Neural progenitor cell (in vitro differentiated cells): ENCODE data around the gene ETFDH. TPM values are rescaled to one million over a fixed set of nuclear protein-coding genes. Genes with fewer than 3 reads are reported as not detected.

ENCODE experiments used
- DNase-seq: peaks from one replicate; pipeline ENCODE4 v3.0.0-alpha.2; 2016; ENCODE audit warnings: low spot score
- H2AFZ ChIP-seq: fragments of 200-600 bp; sonication (generic); replicated peaks from 2 replicates; pipeline ENCODE4 v1.6.1; 2016; ENCODE audit warnings: antibody characterized with exemption
- H3F3A ChIP-seq: fragments of 200-600 bp; sonication (generic); 2 replicates; pipeline ENCODE4 v1.6.1; 2016; ENCODE audit warnings: antibody characterized with exemption, low read depth
- H3K27ac ChIP-seq: fragments of 200-600 bp; sonication (generic); 2 replicates; pipeline ENCODE4 v1.5.1; 2016; ENCODE audit warnings: mild to moderate bottlenecking
- H3K27me3 ChIP-seq: fragments of 200-600 bp; sonication (generic); 2 replicates; pipeline ENCODE4 v1.6.1; 2016; ENCODE audit warnings: mild to moderate bottlenecking, moderate library complexity
- H3K36me3 ChIP-seq: fragments of 200-600 bp; sonication (generic); 2 replicates; pipeline ENCODE4 v1.5.1; 2016
- H3K4me1 ChIP-seq: fragments of 200-600 bp; sonication (generic); 2 replicates; pipeline ENCODE4 v1.6.1; 2016; ENCODE audit warnings: mixed run types
- H3K4me2 ChIP-seq: fragments of 200-600 bp; sonication (generic); 2 replicates; pipeline ENCODE4 v1.6.1; 2016
- H3K4me3 ChIP-seq: fragments of 200-600 bp; sonication (generic); 2 replicates; pipeline ENCODE4 v1.5.1; 2016
- H3K79me2 ChIP-seq: fragments of 200-600 bp; sonication (generic); 2 replicates; pipeline ENCODE4 v1.6.1; 2016; ENCODE audit warnings: low read depth
- H3K9ac ChIP-seq: fragments of 200-600 bp; sonication (generic); 2 replicates; pipeline ENCODE4 v1.6.1; 2016
- H3K9me3 ChIP-seq: fragments of 200-600 bp; sonication (generic); 2 replicates; pipeline ENCODE4 v1.5.1; 2016; ENCODE audit warnings: low read depth
- H4K20me1 ChIP-seq: fragments of 200-600 bp; sonication (generic); 2 replicates; pipeline ENCODE4 v1.6.1; 2016; ENCODE audit warnings: low read depth
- H3K27ac Mint-ChIP-seq: 3 replicates; pipeline ENCODE4 v1.8.0; 2021; ENCODE audit warnings: mixed read lengths
- H3K27me3 Mint-ChIP-seq: 2 replicates; pipeline ENCODE4 v1.8.0; 2022; ENCODE audit warnings: low read depth, mild to moderate bottlenecking, inconsistent platforms, moderate library complexity, mixed read lengths; ENCODE audit not compliant: insufficient read depth
- H3K36me3 Mint-ChIP-seq: 3 replicates; pipeline ENCODE4 v1.8.0; 2021; ENCODE audit warnings: mixed read lengths
- H3K4me1 Mint-ChIP-seq: 3 replicates; pipeline ENCODE4 v1.8.0; 2021; ENCODE audit warnings: mixed read lengths
- H3K4me3 Mint-ChIP-seq: 3 replicates; pipeline ENCODE4 v1.8.0; 2021; ENCODE audit warnings: mild to moderate bottlenecking, moderate library complexity, mixed read lengths
- H3K9me3 Mint-ChIP-seq: 3 replicates; pipeline ENCODE4 v1.8.0; 2020; ENCODE audit warnings: mixed read lengths
- CTCF ChIP-seq: fragments of 200-600 bp; sonication (generic); IDR thresholded peaks from 2 replicates; pipeline ENCODE4 v1.5.1; 2017; ENCODE audit warnings: antibody characterized with exemption, mild to moderate bottlenecking
- EZH2 ChIP-seq: fragments of 200-600 bp; sonication (generic); IDR thresholded peaks from 2 replicates; pipeline ENCODE4 v1.6.1; 2017; ENCODE audit warnings: antibody characterized with exemption, mild to moderate bottlenecking, moderate library complexity
- EZH2phosphoT487 ChIP-seq: fragments of 200-600 bp; sonication (generic); IDR thresholded peaks from 2 replicates; pipeline ENCODE4 v1.6.1; 2017; ENCODE audit warnings: antibody characterized with exemption
- total RNA-seq: library from RNA; depleted of rRNA; stranded (reverse); fragments of >200 nt; gene quantifications from 2 replicates; pipeline ENCODE4 v1.2.3, GENCODE V29; 2015; ENCODE audit warnings: low replicate concordance

Gene ETFDH
- total RNA-seq, 1 donor from 2014 or later, result 16.8 TPM

GRCh38 chr4:158673633-158674032 lies 1.5 kb downstream of the ETFDH start:
- no peak overlapping the region for H3K9ac ChIP-seq
- H3K4me3 ChIP-seq, result no peak overlapping the region
- H3K79me2 ChIP-seq, result peaks cover 30% of the 10 kb centered on the region
- H3K27ac Mint-ChIP-seq, result no peak overlapping the region
- no peaks in the 10 kb centered on the region for H3K27me3 ChIP-seq
- no peak for DNase-seq
- H3F3A ChIP-seq, result peaks cover 25% of the 10 kb centered on the region
- peaks cover 7% of the 10 kb centered on the region for H3K4me1 ChIP-seq
- peaks cover 14% of the 10 kb centered on the region for H3K4me1 Mint-ChIP-seq
- no peak overlapping the region for H3K27ac ChIP-seq
- TF ChIP-seq EZH2, result no peak
- no peak for TF ChIP-seq EZH2phosphoT487
- TF ChIP-seq CTCF, result no peak
- H3K9me3 ChIP-seq, result no peaks in the 10 kb centered on the region
- H2AFZ ChIP-seq, result no peak overlapping the region
- H3K27me3 Mint-ChIP-seq, result peaks cover 6% of the 10 kb centered on the region
- no peak overlapping the region for H3K4me2 ChIP-seq
- peaks cover 18% of the 10 kb centered on the region for H4K20me1 ChIP-seq
- H3K36me3 Mint-ChIP-seq, result peaks cover 3% of the 10 kb centered on the region
- H3K36me3 ChIP-seq, result no peaks in the 10 kb centered on the region
- H3K4me3 Mint-ChIP-seq, result no peak overlapping the region
- no peaks in the 10 kb centered on the region for H3K9me3 Mint-ChIP-seq

- no peaks in the 10 kb centered on the region for H3K36me3 Mint-ChIP-seq
- Histone ChIP-seq H3F3A (peaks cover 13% of the 10 kb centered on the region), H3K9me3 (no peaks in the 10 kb centered on the region), H3K27ac (no peak overlapping the region), H3K27me3 (no peaks in the 10 kb centered on the region), H3K4me2 (no peak overlapping the region), H3K79me2 (peaks cover 6% of the 10 kb centered on the region), H3K4me3 (no peak overlapping the region), H2AFZ (no peak overlapping the region), H3K9ac (no peak overlapping the region), H4K20me1 (no peaks in the 10 kb centered on the region), H3K36me3 (no peaks in the 10 kb centered on the region), H3K4me1 (no peaks in the 10 kb centered on the region)
- no peak for DNase-seq
- H3K27ac Mint-ChIP-seq, result no peak overlapping the region
- peaks cover 3% of the 10 kb centered on the region for H3K4me1 Mint-ChIP-seq
- TF ChIP-seq EZH2phosphoT487 (no peak), CTCF (no peak)
- no peak overlapping the region for H3K4me3 Mint-ChIP-seq
- H3K9me3 Mint-ChIP-seq, result no peaks in the 10 kb centered on the region
- peaks cover 6% of the 10 kb centered on the region for H3K27me3 Mint-ChIP-seq
Observed at GRCh38 chr4:158676076-158676475, 4.0 kb downstream of the ETFDH start.

GRCh38 chr4:158678767-158679166 lies 6.7 kb downstream of the ETFDH start:
- Histone ChIP-seq H2AFZ (no peak overlapping the region), H3K4me2 (no peak overlapping the region), H3K9ac (no peak overlapping the region), H4K20me1 (no peaks in the 10 kb centered on the region), H3K79me2 (no peaks in the 10 kb centered on the region), H3K36me3 (no peaks in the 10 kb centered on the region), H3K9me3 (no peaks in the 10 kb centered on the region), H3F3A (no peaks in the 10 kb centered on the region), H3K4me1 (no peaks in the 10 kb centered on the region), H3K4me3 (no peak overlapping the region), H3K27me3 (no peaks in the 10 kb centered on the region), H3K27ac (no peak overlapping the region)
- no peak for DNase-seq
- TF ChIP-seq EZH2, result no peak
- no peak for TF ChIP-seq CTCF
- TF ChIP-seq EZH2phosphoT487, result no peak
- no peaks in the 10 kb centered on the region for H3K9me3 Mint-ChIP-seq
- H3K36me3 Mint-ChIP-seq, result no peaks in the 10 kb centered on the region
- no peaks in the 10 kb centered on the region for H3K27me3 Mint-ChIP-seq
- no peak overlapping the region for H3K27ac Mint-ChIP-seq
- H3K4me1 Mint-ChIP-seq, result no peaks in the 10 kb centered on the region
- no peak overlapping the region for H3K4me3 Mint-ChIP-seq

- Mint-ChIP-seq H3K27ac (no peak overlapping the region), H3K27me3 (no peaks in the 10 kb centered on the region), H3K4me1 (no peaks in the 10 kb centered on the region), H3K9me3 (no peaks in the 10 kb centered on the region), H3K4me3 (no peak overlapping the region), H3K36me3 (no peaks in the 10 kb centered on the region)
- Histone ChIP-seq H2AFZ (no peak overlapping the region), H3K4me3 (no peak overlapping the region), H3K79me2 (no peaks in the 10 kb centered on the region), H3K4me1 (no peaks in the 10 kb centered on the region), H3K27me3 (no peaks in the 10 kb centered on the region), H3K36me3 (no peaks in the 10 kb centered on the region), H3F3A (no peaks in the 10 kb centered on the region), H3K27ac (no peak overlapping the region), H3K9ac (no peak overlapping the region), H4K20me1 (no peaks in the 10 kb centered on the region), H3K9me3 (no peaks in the 10 kb centered on the region), H3K4me2 (no peak overlapping the region)
- no peak for DNase-seq
- TF ChIP-seq CTCF (no peak), EZH2phosphoT487 (no peak), EZH2 (no peak)
Observed at GRCh38 chr4:158681629-158682028, 9.5 kb downstream of the ETFDH start.
